Subcutaneous abdominal adipose tissue (tissue), 5 donors: ENCODE measurements around the gene GPR83.
"Not testable (repeated sequence)": the region's sequence is repeated elsewhere in the genome, so short reads cannot be mapped to it uniquely, and the experiment has no call there.

Experiments
- H3K27ac ChIP-seq: one replicate; pipeline ENCODE4 v1.7.0; 2013; ENCODE audit warnings: low read depth, mild to moderate bottlenecking, inconsistent platforms, low read length, moderate library complexity
- H3K27me3 ChIP-seq, 5 donors: one replicate each; pipeline ENCODE4 v1.7.0; 2013; ENCODE audit warnings: low read length in 5 of 5, inconsistent platforms in 1 of 5; ENCODE audit not compliant: control insufficient read depth in 5 of 5, insufficient read depth in 4 of 5
- H3K36me3 ChIP-seq, 5 donors: one replicate each; pipeline ENCODE4 v1.7.0; 2013; ENCODE audit warnings: low read length in 5 of 5; ENCODE audit not compliant: control insufficient read depth in 5 of 5, insufficient read depth in 5 of 5
- H3K4me1 ChIP-seq, 5 donors: one replicate each; pipeline ENCODE4 v1.7.0; 2013; ENCODE audit warnings: low read length in 5 of 5, mild to moderate bottlenecking in 3 of 5, moderate library complexity in 1 of 5; ENCODE audit not compliant: control insufficient read depth in 5 of 5, insufficient read depth in 5 of 5
- H3K4me3 ChIP-seq, 5 donors: one replicate each; pipeline ENCODE4 v1.7.0; 2013; ENCODE audit warnings: low read length in 5 of 5, low read depth in 1 of 5
- H3K9ac ChIP-seq, 5 donors: one replicate each; pipeline ENCODE4 v1.7.0; 2013; ENCODE audit warnings: low read length in 5 of 5, mild to moderate bottlenecking in 4 of 5, moderate library complexity in 3 of 5
- H3K9me3 ChIP-seq, 5 donors: one replicate each; pipeline ENCODE4 v1.7.0; 2013; ENCODE audit warnings: low read length in 5 of 5; ENCODE audit not compliant: control insufficient read depth in 5 of 5
- donor health status: healthy.
- donor health status: healthy.
- donor health status: healthy.
- donor health status: healthy.
- donor health status: healthy.

GPR83 gene

GRCh38 chr11:94391937-94392336 lies 9.3 kb downstream of the GPR83 start:
- not testable (repeated sequence) for H3K4me1 ChIP-seq, H3K36me3 ChIP-seq, H3K27me3 ChIP-seq, H3K9ac ChIP-seq, H3K9me3 ChIP-seq, H3K4me3 ChIP-seq, H3K27ac ChIP-seq

- H3K36me3 ChIP-seq, result no peaks in the 10 kb centered on the region
- no peaks in the 10 kb centered on the region for H3K4me1 ChIP-seq
- no peak overlapping the region for H3K4me3 ChIP-seq
- H3K9me3 ChIP-seq, result no peaks in the 10 kb centered on the region
- no peak overlapping the region for H3K9ac ChIP-seq
- no peaks in the 10 kb centered on the region for H3K27me3 ChIP-seq
- H3K27ac ChIP-seq, result no peak overlapping the region
These were observed 21.6 kb downstream of the GPR83 start for GRCh38 chr11:94379613-94380012.

DNA sequence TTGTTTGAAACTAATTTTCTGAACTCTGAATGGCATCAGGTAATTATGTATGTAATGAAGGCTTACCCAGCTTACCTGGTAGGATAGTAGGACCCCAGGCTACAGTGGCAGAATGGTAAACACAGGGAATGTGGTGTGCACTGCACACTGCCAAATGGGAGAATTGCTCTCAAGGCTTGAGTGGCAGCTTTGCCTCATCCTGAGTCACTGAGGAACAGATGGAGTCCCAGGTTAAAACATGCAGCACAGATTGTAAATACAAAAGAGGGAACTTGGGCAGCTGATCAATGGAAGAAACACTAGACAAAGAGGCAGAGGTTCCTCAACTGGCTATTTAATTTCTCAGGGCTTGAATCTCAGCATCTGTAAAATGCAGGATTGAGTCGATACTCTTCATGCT lies 24.4 kb downstream of the GPR83 start:
- no peaks in the 10 kb centered on the region for H3K4me1 ChIP-seq
- no peaks in the 10 kb centered on the region for H3K27me3 ChIP-seq
- no peaks in the 10 kb centered on the region for H3K9me3 ChIP-seq
- H3K9ac ChIP-seq, result no peak overlapping the region
- H3K4me3 ChIP-seq, result no peak overlapping the region
- H3K27ac ChIP-seq, result no peak overlapping the region
- no peaks in the 10 kb centered on the region for H3K36me3 ChIP-seq

GRCh38 chr11:94370576-94370975 lies 30.6 kb downstream of the GPR83 start:
- H3K9me3 ChIP-seq, H3K4me3 ChIP-seq, H3K9ac ChIP-seq, H3K4me1 ChIP-seq, H3K27ac ChIP-seq, H3K36me3 ChIP-seq, H3K27me3 ChIP-seq: not testable (repeated sequence)

DNA sequence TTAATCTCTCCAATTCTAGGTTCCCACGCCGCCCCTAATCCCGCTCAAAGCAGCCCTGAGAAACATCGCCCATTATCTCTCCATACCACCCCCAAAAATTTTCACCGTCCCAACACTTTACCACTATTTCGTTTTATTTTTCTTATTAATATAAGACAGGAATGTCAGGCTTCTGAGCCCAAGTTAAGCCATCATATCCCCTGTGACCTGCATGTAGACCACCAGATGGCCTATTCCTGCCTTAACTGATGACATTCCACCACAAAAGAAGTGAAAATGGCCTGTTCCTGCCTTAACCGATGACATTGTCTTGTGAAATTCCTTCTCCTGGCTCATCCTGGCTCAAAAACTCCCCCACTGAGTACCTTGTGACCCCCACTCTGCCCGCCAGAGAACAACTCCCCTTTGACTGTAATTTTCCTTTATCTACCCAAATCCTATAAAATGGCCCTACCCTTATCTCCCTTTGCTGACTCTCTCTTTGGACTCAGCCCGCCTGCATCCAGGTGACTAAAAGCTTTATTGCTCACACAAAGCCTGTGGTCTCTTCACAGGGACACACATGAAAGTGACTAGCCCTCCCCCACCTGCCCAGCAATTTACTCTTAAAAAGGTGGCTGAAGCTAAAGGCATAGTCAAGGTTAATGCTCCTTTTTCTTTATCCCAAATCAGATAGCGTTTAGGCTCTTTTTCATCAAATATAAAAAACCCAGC lies 50.2 kb downstream of the GPR83 start:
- H3K36me3 ChIP-seq, H3K4me1 ChIP-seq, H3K9me3 ChIP-seq, H3K4me3 ChIP-seq, H3K27ac ChIP-seq, H3K27me3 ChIP-seq, H3K9ac ChIP-seq: not testable (repeated sequence)

- H3K9ac ChIP-seq, H3K27me3 ChIP-seq, H3K4me1 ChIP-seq, H3K9me3 ChIP-seq, H3K36me3 ChIP-seq, H3K27ac ChIP-seq, H3K4me3 ChIP-seq: not testable (repeated sequence)
These were observed 54.9 kb downstream of the GPR83 start for GRCh38 chr11:94346311-94346710.

DNA sequence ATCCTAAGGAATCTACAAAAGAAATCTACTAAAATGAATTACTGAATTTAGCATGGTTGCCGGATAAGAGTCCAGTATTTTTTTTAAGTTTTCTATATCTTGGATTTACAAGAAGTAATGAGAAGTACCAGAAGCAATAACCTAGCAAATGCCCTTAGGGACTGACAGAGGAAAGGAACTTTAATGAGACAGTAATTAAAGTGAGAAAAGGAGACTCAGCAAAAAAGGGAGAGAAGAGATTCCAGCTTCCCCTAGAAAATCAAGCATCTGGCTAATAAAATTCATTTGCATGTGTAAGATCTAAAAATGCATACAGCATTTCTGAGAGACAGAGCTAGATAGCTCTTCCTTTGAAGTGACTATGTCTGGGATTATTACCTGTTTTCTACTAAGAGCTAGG lies 57.7 kb downstream of the GPR83 start:
- no peaks in the 10 kb centered on the region for H3K27me3 ChIP-seq
- no peaks in the 10 kb centered on the region for H3K4me1 ChIP-seq
- no peak overlapping the region for H3K4me3 ChIP-seq
- no peak overlapping the region for H3K9ac ChIP-seq
- H3K27ac ChIP-seq, result no peak overlapping the region
- H3K9me3 ChIP-seq, result no peaks in the 10 kb centered on the region
- H3K36me3 ChIP-seq, result no peaks in the 10 kb centered on the region

- H3K27me3 ChIP-seq, result no peaks in the 10 kb centered on the region
- no peaks in the 10 kb centered on the region for H3K9me3 ChIP-seq
- H3K4me3 ChIP-seq, result no peak overlapping the region
- H3K9ac ChIP-seq, result no peak overlapping the region
- no peaks in the 10 kb centered on the region for H3K4me1 ChIP-seq
- no peaks in the 10 kb centered on the region for H3K36me3 ChIP-seq
- H3K27ac ChIP-seq, result no peak overlapping the region
These were observed 59.0 kb downstream of the GPR83 start for GRCh38 chr11:94342250-94342649.

- no peaks in the 10 kb centered on the region for H3K4me1 ChIP-seq
- H3K9me3 ChIP-seq, result no peaks in the 10 kb centered on the region
- no peaks in the 10 kb centered on the region for H3K36me3 ChIP-seq
- no peaks in the 10 kb centered on the region for H3K27me3 ChIP-seq
- H3K27ac ChIP-seq, result no peak overlapping the region
- no peak overlapping the region for H3K4me3 ChIP-seq
- H3K9ac ChIP-seq, result no peak overlapping the region
These were observed 62.6 kb downstream of the GPR83 start for GRCh38 chr11:94338651-94339050.

GRCh38 chr11:94336033-94336432 lies 65.2 kb downstream of the GPR83 start:
- Histone ChIP-seq H3K27ac (no peak overlapping the region), H3K9ac (no peak overlapping the region), H3K36me3 (no peaks in the 10 kb centered on the region), H3K4me3 (no peak overlapping the region), H3K4me1 (no peaks in the 10 kb centered on the region), H3K27me3 (no peaks in the 10 kb centered on the region), H3K9me3 (no peaks in the 10 kb centered on the region)

DNA sequence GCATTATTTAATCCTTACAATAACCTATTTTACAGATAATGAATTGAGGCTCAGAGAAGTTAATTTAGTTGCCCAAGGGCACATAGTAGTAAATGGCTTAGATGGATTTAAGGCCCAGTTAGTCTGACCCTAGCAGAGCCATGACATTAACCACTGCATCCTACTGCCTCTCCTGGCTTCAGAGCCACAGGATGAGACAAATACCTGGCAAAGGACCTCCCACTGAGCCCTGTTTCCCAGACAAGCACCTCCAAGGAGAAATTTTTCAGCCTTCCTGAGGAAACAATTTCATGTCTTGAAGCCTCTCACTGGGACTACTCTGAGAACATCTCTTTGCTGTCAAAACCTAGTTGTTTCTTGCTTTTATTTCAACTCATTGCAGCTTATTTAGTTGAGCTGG lies 68.4 kb downstream of the GPR83 start:
- Histone ChIP-seq H3K27me3 (no peaks in the 10 kb centered on the region), H3K4me1 (no peaks in the 10 kb centered on the region), H3K27ac (no peak overlapping the region), H3K9me3 (no peaks in the 10 kb centered on the region), H3K36me3 (no peaks in the 10 kb centered on the region), H3K9ac (no peak overlapping the region), H3K4me3 (no peak overlapping the region)
